Endothelial cell of umbilical vein (primary cell): ENCODE results near the gene TRIM67. TPM values are rescaled to one million over a fixed set of nuclear protein-coding genes. Genes with fewer than 3 reads are reported as not detected.

Source experiments
- BruUV-seq: library from RNA; stranded (reverse); fragments of 400-500 nt; replicated peaks from 2 replicates; lab custom pipeline; 2021; lab: Mats Ljungman, UMichigan
- CTCF ChIA-PET: fragments of 300-600, 350-600 bp; sonication (Branson Sonifier 250); formaldehyde crosslinking; loops from one replicate; lab custom pipeline; 2021; ENCODE audit warnings: antibody characterized with exemption, inconsistent platforms; lab: Charles Lee
- POLR2A ChIA-PET: fragments of 300-600, 350-600 bp; sonication (Branson Sonifier 250); formaldehyde crosslinking; loops from one replicate; lab custom pipeline; 2021; ENCODE audit warnings: antibody characterized with exemption, inconsistent platforms; lab: Charles Lee
- DNase-seq: peaks from one replicate; pipeline ENCODE4 v3.0.0-alpha.2; 2011; ENCODE audit warnings: low read depth, low spot score
- FAIRE-seq: peaks from 2 replicates; lab custom pipeline; 2011; peaks lifted over from hg19 to GRCh38; lab: Jason Lieb, UNC
- H2AFZ ChIP-seq: 2 replicates; pipeline ENCODE4 v1.6.0; 2012; ENCODE audit warnings: low read depth, low read length, control low read depth, inconsistent platforms
- H3K27ac ChIP-seq: 2 replicates; pipeline ENCODE4 v1.5.1; 2011; ENCODE audit warnings: low read depth, mild to moderate bottlenecking, control low read depth, low read length, moderate library complexity; ENCODE audit not compliant: insufficient read depth
- H3K27me3 ChIP-seq, 2 experiments: 2 replicates each; pipeline versions ENCODE4 v1.6.0 to v1.6.1; 2011; ENCODE audit warnings: low read length in 2 of 2, mixed read lengths in 1 of 2; ENCODE audit not compliant: control insufficient read depth in 2 of 2, insufficient read depth in 2 of 2
- H3K36me3 ChIP-seq, 2 experiments: 2 replicates in 1 of 2; 3 replicates in 1 of 2; pipeline ENCODE4 v1.5.1; 2011; ENCODE audit warnings: low read length in 2 of 2, mild to moderate bottlenecking in 1 of 2, moderate library complexity in 1 of 2; ENCODE audit not compliant: control insufficient read depth in 2 of 2, insufficient read depth in 2 of 2; ENCODE audit errors: extremely low read depth in 1 of 2
- H3K4me1 ChIP-seq: 3 replicates; pipeline ENCODE4 v1.5.1; 2011; ENCODE audit warnings: mild to moderate bottlenecking, low read length; ENCODE audit not compliant: control insufficient read depth, insufficient read depth; ENCODE audit errors: extremely low read depth
- H3K4me2 ChIP-seq: 2 replicates; pipeline ENCODE4 v1.6.1; 2011; ENCODE audit warnings: low read length, control low read depth, mixed read lengths; ENCODE audit not compliant: insufficient read depth
- H3K4me3 ChIP-seq, 3 experiments: fragments of 200-600 bp in 1 of 3; sonication (generic), shearing (Covaris generic) in 1 of 3; replicated peaks in 1 of 3; 2 replicates each; pipeline ENCODE4 v1.5.1; 2011 to 2016; ENCODE audit warnings: control low read depth in 3 of 3, low read length in 3 of 3, mild to moderate bottlenecking in 2 of 3, inconsistent platforms in 1 of 3, low read depth in 1 of 3, moderate library complexity in 1 of 3; ENCODE audit not compliant: insufficient read depth in 1 of 3
- H3K79me2 ChIP-seq: 2 replicates; pipeline ENCODE4 v1.6.0; 2012; ENCODE audit warnings: low read length, inconsistent platforms; ENCODE audit not compliant: control insufficient read depth, insufficient read depth
- H3K9ac ChIP-seq: replicated peaks from 2 replicates; pipeline ENCODE3; 2011; ENCODE audit warnings: low read length, control low read depth; ENCODE audit not compliant: insufficient read depth; ENCODE audit errors: extremely low read depth
- H3K9me1 ChIP-seq: replicated peaks from 3 replicates; pipeline ENCODE4 v1.6.0; 2011; ENCODE audit warnings: mild to moderate bottlenecking, low read length; ENCODE audit not compliant: control insufficient read depth, insufficient read depth; ENCODE audit errors: extremely low read depth
- H3K9me3 ChIP-seq: replicated peaks from 2 replicates; pipeline ENCODE4 v1.5.1; 2012; ENCODE audit warnings: low read length, inconsistent platforms; ENCODE audit not compliant: control insufficient read depth, insufficient read depth
- H4K20me1 ChIP-seq: replicated peaks from 2 replicates; pipeline ENCODE3; 2011; ENCODE audit warnings: mild to moderate bottlenecking, low read length; ENCODE audit not compliant: control insufficient read depth, insufficient read depth; ENCODE audit errors: extremely low read depth
- EZH2 ChIP-seq: IDR thresholded peaks from 2 replicates; pipeline ENCODE4 v1.6.1; 2012; ENCODE audit warnings: borderline replicate concordance, low read depth, mild to moderate bottlenecking, moderate library complexity, low read length, inconsistent platforms; ENCODE audit not compliant: severe bottlenecking
- FOS ChIP-seq: IDR thresholded peaks from 2 replicates; pipeline ENCODE4 v1.6.1; 2011; ENCODE audit warnings: mild to moderate bottlenecking, low read length, moderate library complexity, borderline replicate concordance; ENCODE audit not compliant: insufficient read depth
- GATA2 ChIP-seq: IDR thresholded peaks from 2 replicates; pipeline ENCODE4 v1.7.0; 2011; ENCODE audit warnings: low read depth, mild to moderate bottlenecking, moderate library complexity, mixed read lengths, low read length; ENCODE audit not compliant: insufficient read length, insufficient read depth
- JUN ChIP-seq: IDR thresholded peaks from 2 replicates; pipeline ENCODE4 v1.6.1; 2011; ENCODE audit warnings: borderline replicate concordance, low read depth; ENCODE audit not compliant: insufficient read length, insufficient read depth
- MYC ChIP-seq: IDR thresholded peaks from one replicate; pipeline ENCODE4 v1.6.1; 2011; ENCODE audit warnings: mild to moderate bottlenecking, low read depth, low read length
- POLR2A ChIP-seq: IDR thresholded peaks from 2 replicates; pipeline ENCODE4 v1.6.1; 2012; ENCODE audit warnings: low read depth, mild to moderate bottlenecking, control low read depth, low read length
- POLR2AphosphoS5 ChIP-seq: IDR thresholded peaks from 2 replicates; pipeline ENCODE4 v1.6.1; 2012; ENCODE audit warnings: low read depth, mild to moderate bottlenecking, control low read depth, low read length, moderate library complexity; ENCODE audit not compliant: insufficient read depth
- dilution Hi-C: fragments of 300-500 bp; cut with MboI; formaldehyde crosslinking; loops from one replicate; pipeline ENCODE4 v1.15.0; 2019; ENCODE audit warnings: low sequenced_read_pairs; ENCODE audit not compliant: extremely low pct_ligation_motif_present
- intact Hi-C: fragments of 100-400 bp; cut with micrococcal nuclease; formaldehyde crosslinking; loops from one replicate; pipeline ENCODE4 v1.10.0; 2022
- polyA plus RNA-seq, 4 experiments: library from polyadenylated mRNA; depleted of rRNA in 3 of 4; stranded (reverse) in 3 of 4; unstranded in 1 of 4; fragments of >200 nt; gene quantifications; 2 replicates each; pipeline versions ENCODE4 v1.2.1 to v1.2.3, GENCODE V29; 2011 to 2012; ENCODE audit warnings: missing spikeins in 1 of 4
- total RNA-seq: library from RNA; stranded (reverse); gene quantifications from 2 replicates; pipeline ENCODE4 v1.2.3, GENCODE V29; 2021
- TF ChIP-seq, protein P1 (sequence below): IDR thresholded peaks from 2 replicates; pipeline ENCODE4 v1.6.1; 2011; ENCODE audit not compliant: insufficient read depth, insufficient read length
- TF ChIP-seq, protein P2 (sequence below), 2 donors: IDR thresholded peaks; 1 replicate in 1 of 2; 2 replicates in 1 of 2; pipeline ENCODE4 v1.5.1; 2011; ENCODE audit warnings: low read length in 2 of 2, mild to moderate bottlenecking in 2 of 2, moderate library complexity in 2 of 2, control low read depth in 1 of 2, inconsistent platforms in 1 of 2, low read depth in 1 of 2; ENCODE audit not compliant: insufficient read depth in 1 of 2; ENCODE audit errors: extremely low read depth in 1 of 2

TRIM67 gene
- total and polyA plus RNA-seq, 2 donors (not counting 3 experiments of a cell fraction or from before 2014, with no cell fraction given) = not detected

- BruUV-seq = no TSS peak
- dilution Hi-C loops (no loop called here), intact Hi-C loops (no loop called here)
- Histone ChIP-seq H3K9me3 (no peaks in the 10 kb centered on the region), H3K9me1 (no peaks in the 10 kb centered on the region), H3K9ac (no peak overlapping the region), H3K27me3 (peaks cover 6 to 7% of the 10 kb centered on the region in 2 experiments), H4K20me1 (no peaks in the 10 kb centered on the region), H3K79me2 (no peaks in the 10 kb centered on the region), H3K36me3 (no peaks in the 10 kb centered on the region), H3K4me2 (no peak overlapping the region), H3K27ac (no peak overlapping the region), H3K4me3 (no peak overlapping the region), H2AFZ (no peak overlapping the region), H3K4me1 (peaks cover 2% of the 10 kb centered on the region)
- DNase-seq = no peak
- CTCF ChIA-PET = interaction anchor here (0.6 to 2.0 kb wide), 4 partner anchors 8 to 398 kb away, joined by 3 to 4 read pairs (median 3); no protein-coding TSS in a partner anchor
- no peak for TF ChIP-seq FOS
- no peak for TF ChIP-seq GATA2
- TF ChIP-seq, protein P1, sequence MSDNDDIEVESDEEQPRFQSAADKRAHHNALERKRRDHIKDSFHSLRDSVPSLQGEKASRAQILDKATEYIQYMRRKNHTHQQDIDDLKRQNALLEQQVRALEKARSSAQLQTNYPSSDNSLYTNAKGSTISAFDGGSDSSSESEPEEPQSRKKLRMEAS = no peak
- TF ChIP-seq, protein P2, sequence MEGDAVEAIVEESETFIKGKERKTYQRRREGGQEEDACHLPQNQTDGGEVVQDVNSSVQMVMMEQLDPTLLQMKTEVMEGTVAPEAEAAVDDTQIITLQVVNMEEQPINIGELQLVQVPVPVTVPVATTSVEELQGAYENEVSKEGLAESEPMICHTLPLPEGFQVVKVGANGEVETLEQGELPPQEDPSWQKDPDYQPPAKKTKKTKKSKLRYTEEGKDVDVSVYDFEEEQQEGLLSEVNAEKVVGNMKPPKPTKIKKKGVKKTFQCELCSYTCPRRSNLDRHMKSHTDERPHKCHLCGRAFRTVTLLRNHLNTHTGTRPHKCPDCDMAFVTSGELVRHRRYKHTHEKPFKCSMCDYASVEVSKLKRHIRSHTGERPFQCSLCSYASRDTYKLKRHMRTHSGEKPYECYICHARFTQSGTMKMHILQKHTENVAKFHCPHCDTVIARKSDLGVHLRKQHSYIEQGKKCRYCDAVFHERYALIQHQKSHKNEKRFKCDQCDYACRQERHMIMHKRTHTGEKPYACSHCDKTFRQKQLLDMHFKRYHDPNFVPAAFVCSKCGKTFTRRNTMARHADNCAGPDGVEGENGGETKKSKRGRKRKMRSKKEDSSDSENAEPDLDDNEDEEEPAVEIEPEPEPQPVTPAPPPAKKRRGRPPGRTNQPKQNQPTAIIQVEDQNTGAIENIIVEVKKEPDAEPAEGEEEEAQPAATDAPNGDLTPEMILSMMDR (IDR thresholded peaks at IDR 0.05; ENCODE audit: extremely low read depth in 1 of 2, insufficient read depth in 1 of 2, low read depth in 1 of 2, low read length in 2 of 2) = no peak
- no peak for TF ChIP-seq JUN
- no peak for TF ChIP-seq POLR2AphosphoS5
- TF ChIP-seq POLR2A = no peak
- no peak for TF ChIP-seq MYC
- no peak for TF ChIP-seq EZH2
- no peak for FAIRE-seq
- POLR2A ChIA-PET = no interaction called here
Measured at GRCh38 chr1:231213831-231214573, 52.1 kb downstream of the TRIM67 start.
